NCI-H748 treated with DMSO at 0.1 percent for 48 hours (cell line): ENCODE measurements around the gene WNT2B.
"Not testable (repeated sequence)": the region's sequence is repeated elsewhere in the genome, so short reads cannot be mapped to it uniquely, and the experiment has no call there.

Experiments
- DNase-seq: peaks from one replicate; lab custom pipeline; 2025; lab: John Stamatoyannopoulos, UW

WNT2B gene

DNA sequence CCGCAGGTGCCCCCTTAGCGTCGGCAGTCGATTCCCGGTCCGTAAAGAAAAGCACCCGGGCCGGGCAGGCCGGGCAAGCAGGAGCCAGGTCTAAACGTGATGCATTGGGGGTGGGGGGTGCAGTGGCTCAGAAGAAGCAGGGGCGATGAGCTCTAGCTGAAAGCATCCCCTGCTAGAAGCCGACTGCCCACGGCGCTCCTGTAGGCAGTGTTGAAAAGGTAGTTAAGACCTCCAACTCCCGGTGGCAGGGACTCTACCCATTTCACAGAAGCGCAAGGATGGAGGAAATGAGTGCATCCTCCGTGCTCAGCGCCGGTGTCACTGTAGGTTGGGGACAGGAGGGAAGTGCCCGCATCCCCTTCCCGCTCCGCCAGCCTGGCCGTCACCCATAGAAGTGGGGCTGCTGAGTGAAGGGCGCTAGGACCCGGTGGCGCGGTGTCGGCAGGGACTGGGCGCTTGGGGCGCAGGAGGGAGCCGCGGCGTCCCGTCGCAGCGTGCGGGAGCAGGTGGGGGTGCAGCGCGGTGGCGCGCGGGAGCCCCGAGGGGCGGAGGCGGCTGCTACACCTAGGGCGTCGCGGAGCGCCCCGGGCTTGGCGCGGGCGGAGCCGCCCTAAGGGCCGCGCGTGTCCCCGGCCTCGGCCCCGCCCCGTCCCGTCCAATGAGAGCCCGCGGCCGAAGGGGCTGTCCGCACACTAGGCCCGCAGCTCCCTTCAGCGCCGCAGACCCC lies at the start of gene WNT2B:
WNT2B (plus strand) TSS at position 688 of the 727 bp plus-strand sequence. CDS start 298 bp downstream, outside the sequence.
- DNase-seq: no peak

DNA sequence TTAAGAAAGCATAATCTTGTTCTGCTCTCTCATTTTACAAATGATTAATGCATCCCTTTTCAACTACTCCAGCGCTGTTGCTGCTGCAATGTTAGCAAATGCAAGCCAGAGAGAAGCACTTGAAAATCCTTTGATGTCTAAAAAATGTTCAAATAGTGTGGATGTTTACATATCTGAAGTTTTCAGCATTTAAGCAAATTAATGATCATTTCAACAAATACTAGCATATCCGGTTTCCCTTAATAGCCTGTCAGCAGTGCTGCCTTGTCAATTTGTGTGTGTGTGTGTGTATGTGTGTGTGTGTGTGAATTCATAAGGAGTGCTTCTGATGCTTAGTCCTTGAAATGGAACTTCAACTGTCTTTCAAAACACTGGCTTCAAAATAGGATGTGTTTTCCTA lies 48.1 kb upstream of the WNT2B start:
- DNase-seq: no peak

DNA sequence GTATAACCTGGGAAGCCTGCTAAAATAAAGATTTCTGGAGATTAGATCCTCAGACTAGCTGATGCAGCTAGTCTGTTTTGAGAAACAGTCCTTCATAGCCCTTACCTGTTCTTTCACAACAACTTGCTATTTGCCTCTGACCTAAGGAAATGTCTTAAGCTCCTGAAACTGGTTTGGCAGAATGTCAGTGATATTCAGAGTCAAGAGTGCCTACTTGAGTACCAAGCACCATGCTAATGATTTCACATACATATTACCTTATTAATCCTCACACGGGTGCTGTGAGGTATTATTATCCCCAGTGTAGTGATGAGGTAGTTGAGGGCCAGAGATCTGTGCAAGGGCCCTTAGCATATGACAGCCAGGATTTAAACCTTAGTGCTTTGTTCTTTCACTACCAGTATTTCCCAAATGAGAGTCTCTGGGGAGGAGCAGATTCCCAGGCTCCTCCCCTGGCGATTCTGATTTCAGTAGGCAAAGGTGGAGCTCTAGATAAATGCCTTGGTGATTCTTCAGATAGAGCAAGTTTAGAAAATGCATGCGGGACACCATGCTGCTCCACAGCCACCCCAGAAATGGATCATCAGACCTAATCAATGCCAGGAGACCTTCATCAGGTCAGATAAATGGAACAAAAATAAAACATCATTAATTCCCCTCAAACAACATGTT lies 47.4 kb upstream of the WNT2B start:
- no peak for DNase-seq

DNA sequence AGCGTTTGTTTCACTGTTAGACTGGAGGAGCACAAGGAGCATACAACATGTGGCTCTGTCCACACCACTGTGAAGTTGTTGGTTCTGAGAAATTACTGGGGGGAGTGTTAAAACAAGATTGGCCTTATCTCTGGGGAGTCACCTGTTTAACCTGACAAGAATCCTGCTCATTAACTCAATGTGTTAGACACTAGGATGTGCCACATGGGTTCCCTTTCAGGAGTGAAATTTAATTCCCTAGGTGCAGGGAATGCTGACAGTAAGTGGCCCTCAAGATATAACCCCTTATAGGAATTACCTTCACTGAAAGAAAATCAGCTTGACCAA lies 45.8 kb upstream of the WNT2B start:
- DNase-seq: no peak

- no peak for DNase-seq
Measured at GRCh38 chr1:112464501-112464900, 44.3 kb upstream of the WNT2B start.

- DNase-seq: no peak
Measured at GRCh38 chr1:112465122-112465521, 43.6 kb upstream of the WNT2B start.

DNA sequence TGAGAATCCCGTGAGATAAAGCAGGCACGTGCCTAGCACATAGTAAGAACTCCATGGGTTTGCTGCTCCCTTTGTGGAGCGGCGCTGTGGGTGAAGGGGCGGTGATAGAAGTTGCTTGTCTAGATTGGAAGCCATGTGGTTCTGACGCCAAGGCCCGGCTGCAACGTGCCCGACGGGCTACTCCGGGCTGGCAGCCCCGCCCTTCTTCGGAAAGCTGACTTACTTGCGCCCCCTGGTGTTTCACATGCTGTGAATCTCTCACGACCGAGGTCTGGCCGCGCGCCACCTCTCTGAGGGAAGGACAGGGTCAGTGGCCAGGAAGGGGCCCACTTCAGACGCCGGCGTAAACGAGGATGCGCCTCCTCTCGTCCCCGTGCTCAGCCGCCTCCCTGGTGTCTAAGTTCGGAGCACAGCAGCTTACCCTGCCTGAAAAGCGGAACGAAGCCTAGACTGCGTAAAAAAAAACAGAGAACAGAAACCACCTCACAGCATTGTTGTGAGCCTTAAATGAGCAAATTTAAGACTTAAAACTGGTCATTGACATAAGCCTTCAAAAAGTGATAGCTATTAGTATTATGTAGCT lies 42.6 kb upstream of the WNT2B start:
- peak; percentile 88 for DNase-seq

GRCh38 chr1:112470324-112470723 lies 38.4 kb upstream of the WNT2B start:
- not testable (repeated sequence) for DNase-seq

DNA sequence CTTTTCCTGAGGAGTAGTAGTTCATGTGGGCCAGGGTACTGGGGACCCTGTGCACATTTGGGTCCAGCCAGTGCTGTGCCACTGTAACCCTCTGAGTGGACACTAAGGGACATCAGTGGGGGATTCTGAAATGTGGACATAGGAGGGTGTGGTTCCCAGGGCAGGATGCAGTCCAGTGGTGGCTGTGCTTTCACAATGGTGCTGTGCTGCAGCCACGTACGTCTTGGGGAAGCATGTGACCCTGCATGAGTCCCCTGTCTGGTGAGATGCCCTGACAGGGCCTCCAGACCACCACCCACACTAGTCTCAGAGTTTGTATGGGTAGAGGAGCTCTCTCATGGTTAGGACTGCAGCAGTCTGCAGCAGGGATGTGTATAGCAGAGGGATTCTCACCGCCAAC lies 37.8 kb upstream of the WNT2B start:
- DNase-seq: no peak

- DNase-seq: no peak
Measured at GRCh38 chr1:112472142-112472541, 36.6 kb upstream of the WNT2B start.

DNA sequence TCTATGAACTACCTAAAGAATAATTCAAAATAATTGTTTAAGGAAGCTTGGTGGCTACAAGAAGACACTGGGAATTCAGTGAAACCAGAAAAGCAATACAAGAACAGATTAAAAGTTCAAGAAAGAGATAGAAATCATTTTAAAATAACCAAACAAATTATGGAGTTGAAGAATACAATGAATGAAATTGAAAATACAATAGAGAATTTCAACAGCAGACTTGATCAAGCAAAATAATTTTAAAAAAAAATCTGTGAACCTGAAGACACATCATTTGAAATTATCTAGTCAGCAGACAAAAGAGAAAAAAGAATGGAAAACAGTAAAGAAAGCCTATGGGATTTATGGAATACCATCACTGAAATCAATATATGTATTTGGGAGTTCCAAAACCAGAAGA lies 31.2 kb upstream of the WNT2B start:
- DNase-seq: no peak

GRCh38 chr1:112478314-112478713 lies 30.5 kb upstream of the WNT2B start:
- DNase-seq: no peak

- not testable (repeated sequence) for DNase-seq
Measured at GRCh38 chr1:112486063-112486462, 22.7 kb upstream of the WNT2B start.

- DNase-seq: not testable (repeated sequence)
Measured at GRCh38 chr1:112487686-112488085, 21.1 kb upstream of the WNT2B start.

DNA sequence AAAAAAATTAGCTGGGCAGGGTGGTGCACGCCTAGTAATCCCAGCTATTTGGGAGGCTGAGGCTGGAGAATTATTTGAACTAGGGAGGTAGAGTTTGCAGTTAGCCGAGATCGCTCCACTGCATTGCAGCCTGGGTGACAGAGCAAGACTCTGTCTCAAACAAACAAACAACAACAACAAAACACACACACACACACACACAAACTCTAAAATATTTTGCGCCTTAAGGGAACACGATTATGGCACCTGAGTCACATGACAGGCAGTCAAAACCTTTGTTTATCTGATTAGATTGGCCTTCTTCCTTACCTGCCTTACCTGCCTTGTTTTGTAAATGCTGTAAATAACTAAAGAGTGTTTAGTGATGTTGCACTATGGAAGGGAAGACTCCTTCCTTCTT lies 20.6 kb upstream of the WNT2B start:
- DNase-seq: no peak

GRCh38 chr1:112492076-112492475 lies 16.7 kb upstream of the WNT2B start:
- no peak for DNase-seq

GRCh38 chr1:112493351-112493750 lies 15.4 kb upstream of the WNT2B start:
- DNase-seq: no peak

- DNase-seq: no peak
Measured at GRCh38 chr1:112496290-112496689, 12.5 kb upstream of the WNT2B start.

DNA sequence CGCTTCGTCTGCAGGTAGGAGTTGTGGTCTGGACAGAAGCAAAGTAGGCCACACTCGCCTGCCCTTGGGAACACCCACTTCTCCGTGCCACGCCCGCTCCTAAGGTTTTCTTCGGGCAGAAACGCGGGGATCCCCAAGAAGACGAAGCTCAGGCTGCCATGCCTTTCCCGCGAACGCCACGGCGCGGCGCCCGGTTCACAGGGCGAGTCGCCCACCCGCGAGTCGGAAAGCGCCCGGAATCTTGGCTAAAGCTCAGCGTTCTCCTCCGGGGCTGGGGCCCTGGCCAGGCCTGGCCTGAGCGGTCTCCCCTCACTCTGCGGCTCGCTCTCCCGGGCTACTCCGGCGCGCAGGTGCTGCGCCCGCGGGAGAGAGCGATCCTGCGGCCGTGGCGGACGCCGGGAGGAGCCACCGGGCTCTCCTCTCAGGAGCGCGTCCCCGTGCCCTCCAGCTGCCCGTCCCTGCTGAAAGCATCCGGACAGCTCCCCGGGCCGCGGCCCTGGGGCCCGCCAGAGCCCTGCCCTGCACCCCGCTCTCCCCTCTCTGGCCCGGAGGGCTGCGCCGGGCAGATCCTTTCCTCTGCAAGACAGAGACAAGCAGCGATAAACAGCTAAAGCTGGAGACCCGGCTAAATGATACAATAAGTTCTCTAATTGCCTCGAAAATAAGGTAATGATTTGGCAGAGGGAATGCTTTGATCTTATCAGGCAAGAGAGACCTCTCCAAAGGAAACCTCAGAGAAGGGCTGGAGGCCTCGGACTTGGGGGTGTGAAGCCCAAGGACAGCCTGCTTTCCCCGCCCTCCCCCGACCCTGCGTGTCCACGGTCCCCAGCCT lies 6.7 kb upstream of the WNT2B start:
- peak; percentile 21 for DNase-seq

DNA sequence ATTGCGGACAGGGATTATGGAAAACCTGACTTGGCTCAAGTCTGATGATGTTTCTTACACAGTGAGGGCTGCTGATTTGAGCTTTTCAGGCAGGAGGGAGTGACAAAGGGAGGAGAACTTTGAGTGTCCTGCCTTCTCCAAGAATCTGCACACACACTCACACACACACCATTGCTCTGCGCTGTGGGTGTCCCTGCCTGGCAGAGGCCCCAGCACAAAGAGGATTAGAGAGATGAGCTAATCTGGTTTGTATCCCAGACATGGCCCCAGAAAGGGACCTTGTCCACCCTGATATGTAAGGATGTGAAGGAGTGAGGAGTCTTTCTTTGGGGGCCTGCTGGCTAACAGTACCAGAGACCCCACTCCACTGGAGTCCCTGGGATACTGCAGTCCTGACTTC lies 5.9 kb upstream of the WNT2B start:
- DNase-seq: no peak

GRCh38 chr1:112504001-112504660 lies 4.6 kb upstream of the WNT2B start:
- no peak for DNase-seq
